ENCODE results near the gene EHHADH. TPM values are rescaled to one million over a fixed set of nuclear protein-coding genes. Genes with fewer than 3 reads are reported as not detected.

Gene EHHADH
- total RNA-seq, 1 experiment from 2014 or later, result 4.2 TPM

- ChIA-PET POLR2A (no interaction called here), CTCF (interaction anchor here (0.6 kb wide), 1 partner anchor 145 kb away, joined by 3 read pairs; no protein-coding TSS in a partner anchor)
- Mint-ChIP-seq H3K27me3 (ENCODE audit: low read depth) (no peaks in the 10 kb centered on the region), H3K36me3 (no peaks in the 10 kb centered on the region), H3K27ac (peak overlapping the region; percentile 81), H3K4me1 (peaks cover 13% of the 10 kb centered on the region), H3K9me3 (no peaks in the 10 kb centered on the region; the same call in 1 of the 2 replicates), H3K4me3 (peak overlapping the region; percentile 44)
- TF ChIP-seq NR1H2 (CRISPR knock-in tag; IDR thresholded peaks at IDR 0.05), result no peak
- TF ChIP-seq, protein P1, sequence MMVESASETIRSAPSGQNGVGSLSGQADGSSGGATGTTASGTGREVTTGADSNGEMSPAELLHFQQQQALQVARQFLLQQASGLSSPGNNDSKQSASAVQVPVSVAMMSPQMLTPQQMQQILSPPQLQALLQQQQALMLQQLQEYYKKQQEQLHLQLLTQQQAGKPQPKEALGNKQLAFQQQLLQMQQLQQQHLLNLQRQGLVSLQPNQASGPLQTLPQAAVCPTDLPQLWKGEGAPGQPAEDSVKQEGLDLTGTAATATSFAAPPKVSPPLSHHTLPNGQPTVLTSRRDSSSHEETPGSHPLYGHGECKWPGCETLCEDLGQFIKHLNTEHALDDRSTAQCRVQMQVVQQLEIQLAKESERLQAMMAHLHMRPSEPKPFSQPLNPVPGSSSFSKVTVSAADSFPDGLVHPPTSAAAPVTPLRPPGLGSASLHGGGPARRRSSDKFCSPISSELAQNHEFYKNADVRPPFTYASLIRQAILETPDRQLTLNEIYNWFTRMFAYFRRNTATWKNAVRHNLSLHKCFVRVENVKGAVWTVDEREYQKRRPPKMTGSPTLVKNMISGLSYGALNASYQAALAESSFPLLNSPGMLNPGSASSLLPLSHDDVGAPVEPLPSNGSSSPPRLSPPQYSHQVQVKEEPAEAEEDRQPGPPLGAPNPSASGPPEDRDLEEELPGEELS (CRISPR knock-in tag; IDR thresholded peaks at IDR 0.05), result no peak
- TF ChIP-seq ZNF317 (CRISPR knock-in tag; IDR thresholded peaks at IDR 0.05; ENCODE audit: borderline replicate concordance, low read depth), result no peak
- TF ChIP-seq ZMAT4 (CRISPR knock-in tag; IDR thresholded peaks at IDR 0.05), result no peak
- TF ChIP-seq HMGXB4 (CRISPR knock-in tag; IDR thresholded peaks at IDR 0.05), result no peak
- TF ChIP-seq TEAD4 (CRISPR knock-in tag; IDR thresholded peaks at IDR 0.05), result no peak
- DNase-seq (ENCODE audit: low spot score) (no peak), ATAC-seq (no peak; the same call in 1 of the 2 replicates)
Measured at GRCh38 chr3:185215873-185216606, 37.8 kb downstream of the EHHADH start.

DNA sequence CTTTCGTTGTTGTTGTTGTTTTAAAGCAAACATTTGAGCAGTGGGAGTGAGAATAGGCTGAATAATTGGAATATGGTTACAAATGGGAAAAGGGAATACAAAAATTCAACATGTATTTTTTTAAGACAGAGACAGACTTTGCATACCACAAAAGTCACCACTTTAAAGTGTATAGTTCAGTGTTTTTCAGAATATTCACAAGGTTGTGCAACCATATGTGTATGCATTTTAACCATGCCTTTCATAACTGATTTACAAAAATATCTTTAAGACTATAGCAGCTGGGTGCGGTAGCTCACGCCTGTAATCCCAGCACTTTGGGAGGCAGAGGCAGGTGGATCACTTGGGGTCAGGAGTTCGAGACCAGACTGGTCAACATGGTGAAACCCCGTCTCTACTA lies 41.3 kb downstream of the EHHADH start:
- H3K9me3 Mint-ChIP-seq, result no peaks in the 10 kb centered on the region
- CTCF ChIA-PET, result no interaction called here

DNA sequence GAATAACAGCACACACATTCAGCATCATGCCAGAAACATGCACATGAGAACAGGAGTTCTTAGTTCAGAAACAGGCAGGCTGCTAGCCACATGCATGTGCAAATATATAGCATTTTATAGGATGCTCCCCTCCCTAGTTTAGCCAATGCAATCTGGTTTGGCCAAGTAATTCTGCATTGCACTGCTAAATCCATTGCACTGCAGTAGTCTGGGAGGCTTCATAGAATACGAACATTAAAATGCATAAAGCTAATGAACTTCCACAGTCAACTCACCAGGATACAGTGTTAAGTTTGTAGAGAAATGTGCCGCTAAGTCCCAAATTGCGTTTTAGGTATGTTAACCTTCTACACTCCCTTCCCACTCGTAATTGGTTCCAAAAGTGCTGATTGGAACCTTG lies 41.8 kb downstream of the EHHADH start:
- no peak for DNase-seq (ENCODE audit: low spot score)
- ATAC-seq, result no peak
- H3K9me3 Mint-ChIP-seq, result no peaks in the 10 kb centered on the region
- no peak overlapping the region for H3K4me3 Mint-ChIP-seq
- no peak for TF ChIP-seq GABPB1 (CRISPR knock-in tag; IDR thresholded peaks at IDR 0.05)
- no peaks in the 10 kb centered on the region for H3K27me3 Mint-ChIP-seq (ENCODE audit: low read depth)
- CTCF ChIA-PET, result no interaction called here
- H3K4me1 Mint-ChIP-seq, result peaks cover 11% of the 10 kb centered on the region
- no peaks in the 10 kb centered on the region for H3K36me3 Mint-ChIP-seq
- POLR2A ChIA-PET, result no interaction called here
- H3K27ac Mint-ChIP-seq, result no peak overlapping the region

More for the DNA sequence above, 41.3 kb downstream of the EHHADH start:
- Mint-ChIP-seq H3K36me3 (no peaks in the 10 kb centered on the region), H3K4me1 (peaks cover 11% of the 10 kb centered on the region), H3K27me3 (ENCODE audit: low read depth) (no peaks in the 10 kb centered on the region), H3K4me3 (no peak overlapping the region), H3K27ac (no peak overlapping the region)
- TF ChIP-seq, protein P2, sequence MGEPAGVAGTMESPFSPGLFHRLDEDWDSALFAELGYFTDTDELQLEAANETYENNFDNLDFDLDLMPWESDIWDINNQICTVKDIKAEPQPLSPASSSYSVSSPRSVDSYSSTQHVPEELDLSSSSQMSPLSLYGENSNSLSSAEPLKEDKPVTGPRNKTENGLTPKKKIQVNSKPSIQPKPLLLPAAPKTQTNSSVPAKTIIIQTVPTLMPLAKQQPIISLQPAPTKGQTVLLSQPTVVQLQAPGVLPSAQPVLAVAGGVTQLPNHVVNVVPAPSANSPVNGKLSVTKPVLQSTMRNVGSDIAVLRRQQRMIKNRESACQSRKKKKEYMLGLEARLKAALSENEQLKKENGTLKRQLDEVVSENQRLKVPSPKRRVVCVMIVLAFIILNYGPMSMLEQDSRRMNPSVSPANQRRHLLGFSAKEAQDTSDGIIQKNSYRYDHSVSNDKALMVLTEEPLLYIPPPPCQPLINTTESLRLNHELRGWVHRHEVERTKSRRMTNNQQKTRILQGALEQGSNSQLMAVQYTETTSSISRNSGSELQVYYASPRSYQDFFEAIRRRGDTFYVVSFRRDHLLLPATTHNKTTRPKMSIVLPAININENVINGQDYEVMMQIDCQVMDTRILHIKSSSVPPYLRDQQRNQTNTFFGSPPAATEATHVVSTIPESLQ (CRISPR knock-in tag; IDR thresholded peaks at IDR 0.05), result no peak
- no peak for TF ChIP-seq NR2C2 (CRISPR knock-in tag; IDR thresholded peaks at IDR 0.05)
- no peak for DNase-seq (ENCODE audit: low spot score)
- ATAC-seq, result no peak
- POLR2A ChIA-PET, result no interaction called here

DNA sequence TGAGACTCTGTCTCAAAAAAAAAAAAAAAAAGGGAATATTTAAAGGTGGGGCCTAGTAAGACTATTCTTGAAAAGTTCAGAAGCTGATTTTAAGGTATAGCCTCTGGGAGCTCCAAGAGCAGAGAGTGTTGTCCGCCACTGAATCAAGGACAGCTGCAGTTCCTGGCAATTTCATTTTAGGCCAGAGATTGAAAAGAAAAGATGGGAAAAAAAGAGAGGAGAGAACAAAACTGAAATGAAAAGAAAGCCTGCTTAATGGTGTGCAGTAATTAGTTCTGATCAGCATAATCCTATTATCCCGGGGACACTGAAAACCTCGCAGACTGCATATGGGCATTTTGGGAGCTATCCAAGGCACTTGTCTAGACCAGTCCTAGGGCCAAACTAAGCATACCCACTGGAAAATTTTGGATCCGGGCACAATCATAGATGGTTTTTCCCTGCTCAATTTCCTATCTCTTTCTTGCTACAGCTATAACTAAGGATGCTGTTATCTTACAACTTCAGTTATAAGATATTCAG lies 43.2 kb downstream of the EHHADH start:
- no peak overlapping the region for H3K4me3 Mint-ChIP-seq
- POLR2A ChIA-PET, result no interaction called here
- no peak for ATAC-seq
- H3K9me3 Mint-ChIP-seq, result no peaks in the 10 kb centered on the region
- H3K27ac Mint-ChIP-seq, result no peak overlapping the region
- H3K4me1 Mint-ChIP-seq, result no peaks in the 10 kb centered on the region
- no peaks in the 10 kb centered on the region for H3K36me3 Mint-ChIP-seq
- CTCF ChIA-PET, result interaction anchor here (0.7 kb wide), 1 partner anchor 13 kb away, joined by 3 read pairs; no protein-coding TSS in a partner anchor
- H3K27me3 Mint-ChIP-seq (ENCODE audit: low read depth), result no peaks in the 10 kb centered on the region
- DNase-seq (ENCODE audit: low spot score), result no peak
- TF ChIP-seq, protein P1 (CRISPR knock-in tag; IDR thresholded peaks at IDR 0.05), result no peak
- TF ChIP-seq FOXJ3 (CRISPR knock-in tag; IDR thresholded peaks at IDR 0.05; ENCODE audit: borderline replicate concordance) (no peak), ZNF317 (CRISPR knock-in tag; IDR thresholded peaks at IDR 0.05; ENCODE audit: borderline replicate concordance, low read depth) (no peak), IRF1 (CRISPR knock-in tag; IDR thresholded peaks at IDR 0.05) (no peak)
- TF ChIP-seq, protein P3, sequence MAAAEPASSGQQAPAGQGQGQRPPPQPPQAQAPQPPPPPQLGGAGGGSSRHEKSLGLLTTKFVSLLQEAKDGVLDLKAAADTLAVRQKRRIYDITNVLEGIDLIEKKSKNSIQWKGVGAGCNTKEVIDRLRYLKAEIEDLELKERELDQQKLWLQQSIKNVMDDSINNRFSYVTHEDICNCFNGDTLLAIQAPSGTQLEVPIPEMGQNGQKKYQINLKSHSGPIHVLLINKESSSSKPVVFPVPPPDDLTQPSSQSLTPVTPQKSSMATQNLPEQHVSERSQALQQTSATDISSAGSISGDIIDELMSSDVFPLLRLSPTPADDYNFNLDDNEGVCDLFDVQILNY (CRISPR knock-in tag; IDR thresholded peaks at IDR 0.05), result no peak
- TF ChIP-seq, protein P4, sequence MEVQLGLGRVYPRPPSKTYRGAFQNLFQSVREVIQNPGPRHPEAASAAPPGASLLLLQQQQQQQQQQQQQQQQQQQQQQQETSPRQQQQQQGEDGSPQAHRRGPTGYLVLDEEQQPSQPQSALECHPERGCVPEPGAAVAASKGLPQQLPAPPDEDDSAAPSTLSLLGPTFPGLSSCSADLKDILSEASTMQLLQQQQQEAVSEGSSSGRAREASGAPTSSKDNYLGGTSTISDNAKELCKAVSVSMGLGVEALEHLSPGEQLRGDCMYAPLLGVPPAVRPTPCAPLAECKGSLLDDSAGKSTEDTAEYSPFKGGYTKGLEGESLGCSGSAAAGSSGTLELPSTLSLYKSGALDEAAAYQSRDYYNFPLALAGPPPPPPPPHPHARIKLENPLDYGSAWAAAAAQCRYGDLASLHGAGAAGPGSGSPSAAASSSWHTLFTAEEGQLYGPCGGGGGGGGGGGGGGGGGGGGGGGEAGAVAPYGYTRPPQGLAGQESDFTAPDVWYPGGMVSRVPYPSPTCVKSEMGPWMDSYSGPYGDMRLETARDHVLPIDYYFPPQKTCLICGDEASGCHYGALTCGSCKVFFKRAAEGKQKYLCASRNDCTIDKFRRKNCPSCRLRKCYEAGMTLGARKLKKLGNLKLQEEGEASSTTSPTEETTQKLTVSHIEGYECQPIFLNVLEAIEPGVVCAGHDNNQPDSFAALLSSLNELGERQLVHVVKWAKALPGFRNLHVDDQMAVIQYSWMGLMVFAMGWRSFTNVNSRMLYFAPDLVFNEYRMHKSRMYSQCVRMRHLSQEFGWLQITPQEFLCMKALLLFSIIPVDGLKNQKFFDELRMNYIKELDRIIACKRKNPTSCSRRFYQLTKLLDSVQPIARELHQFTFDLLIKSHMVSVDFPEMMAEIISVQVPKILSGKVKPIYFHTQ (CRISPR knock-in tag; IDR thresholded peaks at IDR 0.05), result no peak
